Measurements from ENCODE around the gene AHDC1. TPM values are rescaled to one million over a fixed set of nuclear protein-coding genes. Genes with fewer than 3 reads are reported as not detected.

Gene AHDC1
- total and polyA plus RNA-seq, 2 donors (not counting 3 experiments of a cell fraction or from before 2014, with no cell fraction given), result 7.0 to 32.1 TPM

GRCh38 chr1:27521861-27522431 lies 82.0 kb downstream of the AHDC1 start:
- Histone ChIP-seq H3K27ac (ENCODE audit: insufficient read depth, low read depth, low read length) (no peak overlapping the region), H3K79me2 (ENCODE audit: control insufficient read depth, insufficient read depth, low read length) (no peaks in the 10 kb centered on the region), H3K9ac (replicated peaks; ENCODE audit: extremely low read depth, insufficient read depth, low read length) (no peak overlapping the region), H3K4me2 (ENCODE audit: insufficient read depth, low read length) (no peak overlapping the region), H3K9me3 (replicated peaks; ENCODE audit: control insufficient read depth, insufficient read depth, low read length) (no peaks in the 10 kb centered on the region), H2AFZ (ENCODE audit: low read depth, low read length) (peak overlapping the region; percentile 97), H3K4me3 (replicated peaks in 1 of 3; ENCODE audit: insufficient read depth in 1 of 3, low read depth in 1 of 3, low read length in 3 of 3) (no peak overlapping the region), H4K20me1 (replicated peaks; ENCODE audit: control insufficient read depth, extremely low read depth, insufficient read depth, low read length) (no peaks in the 10 kb centered on the region), H3K4me1 (ENCODE audit: control insufficient read depth, extremely low read depth, insufficient read depth, low read length) (peaks cover 13% of the 10 kb centered on the region), H3K36me3 (ENCODE audit: control insufficient read depth in 2 of 2, extremely low read depth in 1 of 2, insufficient read depth in 2 of 2, low read length in 2 of 2) (no peaks in the 10 kb centered on the region), H3K27me3 (ENCODE audit: control insufficient read depth in 2 of 2, insufficient read depth in 2 of 2, low read length in 2 of 2) (no peaks in the 10 kb centered on the region), H3K9me1 (replicated peaks; ENCODE audit: control insufficient read depth, extremely low read depth, insufficient read depth, low read length) (no peaks in the 10 kb centered on the region)
- DNase-seq (ENCODE audit: low read depth, low spot score) (no peak), FAIRE-seq (no peak)
- BruUV-seq (replicated peaks), result no TSS peak
- dilution Hi-C loops (cut with MboI; ENCODE audit: extremely low pct_ligation_motif_present, low sequenced_read_pairs) (no loop called here), intact Hi-C loops (cut with micrococcal nuclease) (no loop called here)
- CTCF ChIA-PET, result interaction anchor here (1.0 to 2.1 kb wide), 5 partner anchors 13 to 221 kb away, joined by 3 to 7 read pairs (median 4); no protein-coding TSS in a partner anchor
- POLR2A ChIA-PET, result no interaction called here
- TF ChIP-seq MAX (IDR thresholded peaks at IDR 0.05; ENCODE audit: insufficient read depth, insufficient read length) (no peak), FOS (IDR thresholded peaks at IDR 0.05; ENCODE audit: borderline replicate concordance, insufficient read depth, low read length) (no peak), JUN (IDR thresholded peaks at IDR 0.05; ENCODE audit: borderline replicate concordance, insufficient read depth, insufficient read length, low read depth) (no peak), CTCF (IDR thresholded peaks at IDR 0.05; ENCODE audit: extremely low read depth in 1 of 2, insufficient read depth in 1 of 2, low read depth in 1 of 2, low read length in 2 of 2) (no peak), GATA2 (IDR thresholded peaks at IDR 0.05; ENCODE audit: insufficient read depth, insufficient read length, low read depth, low read length) (no peak), POLR2AphosphoS5 (IDR thresholded peaks at IDR 0.05; ENCODE audit: insufficient read depth, low read depth, low read length) (no peak), MYC (IDR thresholded peaks at IDR 0.05; ENCODE audit: low read depth, low read length) (no peak), POLR2A (IDR thresholded peaks at IDR 0.05; ENCODE audit: low read depth, low read length) (no peak), EZH2 (IDR thresholded peaks at IDR 0.05; ENCODE audit: borderline replicate concordance, low read depth, low read length, severe bottlenecking) (no peak)
